Measurements from ENCODE around the gene LYPD1. TPM values are rescaled to one million over a fixed set of nuclear protein-coding genes. Genes with fewer than 3 reads are reported as not detected.

The LYPD1 gene
- total and polyA plus RNA-seq, 2 experiments from 2014 or later, result 1.5 to 4.2 TPM

DNA sequence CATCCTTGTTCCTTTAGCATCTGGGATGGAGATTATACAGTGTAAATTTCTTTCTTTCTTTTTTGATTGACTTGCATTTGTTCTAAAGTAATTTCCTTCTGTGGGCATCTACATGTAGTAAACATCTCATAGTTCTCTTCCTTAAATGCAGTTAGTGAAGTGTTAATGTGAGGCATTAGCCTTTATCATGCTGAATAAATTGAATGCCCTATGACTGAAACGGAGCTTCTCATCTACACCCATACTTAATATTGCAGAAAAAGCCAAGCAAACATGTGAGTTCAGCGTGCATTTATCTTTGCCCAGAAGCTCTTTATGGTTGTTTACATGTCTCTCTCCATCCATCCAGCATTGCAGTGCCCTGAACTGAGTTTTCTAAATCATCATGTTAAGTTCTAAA, 58.3 kb downstream of the LYPD1 start:
- no peak for DNase-seq (ENCODE audit: low spot score)

DNA sequence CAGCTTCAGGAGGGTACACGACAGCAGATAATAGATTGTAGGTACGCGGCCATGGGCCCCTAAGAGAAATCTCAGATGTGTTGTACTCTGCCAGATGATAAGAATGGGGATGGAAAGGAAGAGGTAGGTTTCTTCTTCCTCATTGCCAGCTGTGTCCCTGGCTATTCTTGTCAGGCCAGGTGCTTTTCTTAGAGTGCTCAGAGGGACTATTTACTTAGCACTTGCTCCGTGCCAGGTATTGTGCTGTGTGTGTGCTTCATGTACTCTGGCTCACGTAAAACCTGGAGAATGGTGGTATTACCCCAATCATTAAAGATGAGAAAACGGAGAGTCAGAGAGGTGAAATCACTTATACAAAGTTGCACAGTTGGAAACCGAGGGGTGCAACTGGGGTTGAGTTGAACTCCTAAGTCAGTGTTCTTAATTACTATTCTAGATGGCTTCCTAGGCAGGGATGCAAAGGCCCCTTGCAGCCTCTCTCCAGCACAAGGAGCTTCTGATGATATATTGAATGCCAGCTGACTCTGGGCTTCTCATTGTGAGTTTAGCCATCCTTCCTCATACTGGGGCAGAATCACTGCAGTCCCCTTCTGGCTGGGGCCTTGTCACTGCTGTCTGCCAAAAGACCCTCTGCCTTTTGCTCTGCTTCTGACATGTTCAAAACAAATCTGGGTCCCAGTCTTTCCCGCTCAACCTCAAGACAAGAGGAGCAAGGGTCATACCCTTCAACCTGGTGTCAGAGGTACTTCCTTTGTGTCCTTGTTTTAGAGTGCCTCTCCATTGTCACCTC, 60.7 kb downstream of the LYPD1 start:
- H3K9me2 ChIP-seq (ENCODE audit: insufficient read depth), result peaks cover 16% of the 10 kb centered on the region; the same call in 1 of the 2 replicates
- Mint-ChIP-seq H3K4me1 (peaks cover 27% of the 10 kb centered on the region), H3K4me3 (no peak overlapping the region), H3K27me3 (ENCODE audit: insufficient read depth, low read depth, poor library complexity) (peaks cover 4% of the 10 kb centered on the region), H3K27ac (no peak overlapping the region), H3K9me3 (no peaks in the 10 kb centered on the region), H3K36me3 (ENCODE audit: low read depth) (no peaks in the 10 kb centered on the region)
- peaks cover 6% of the 10 kb centered on the region for H3K4me1 ChIP-seq (ENCODE audit: insufficient read depth)
- no peaks in the 10 kb centered on the region for H3F3A ChIP-seq (replicated peaks; ENCODE audit: low read depth)
- DNase-seq (ENCODE audit: low spot score) (no peak), ATAC-seq (no peak)
- H3K79me2 ChIP-seq (replicated peaks; ENCODE audit: insufficient read depth), result no peaks in the 10 kb centered on the region
- H3K27ac ChIP-seq (ENCODE audit: low read depth), result no peak overlapping the region
- no peak overlapping the region for H2AFZ ChIP-seq
- H3K4me2 ChIP-seq, result no peak overlapping the region
- no peak overlapping the region for H3K4me3 ChIP-seq
- H4K20me1 ChIP-seq (replicated peaks; ENCODE audit: insufficient read depth), result no peaks in the 10 kb centered on the region
- no peaks in the 10 kb centered on the region for H3K36me3 ChIP-seq (ENCODE audit: insufficient read depth)
- no peaks in the 10 kb centered on the region for H3K27me3 ChIP-seq (ENCODE audit: insufficient read depth)
- TF ChIP-seq STAT1 (IDR thresholded peaks at IDR 0.05; ENCODE audit: unreplicated experiment), result no peak
- no peak for TF ChIP-seq EZH2 (IDR thresholded peaks at IDR 0.05; ENCODE audit: low read depth, unreplicated experiment)
- no peak for TF ChIP-seq JUNB (IDR thresholded peaks at IDR 0.05; ENCODE audit: unreplicated experiment)
- no peak for TF ChIP-seq EZH2phosphoT487 (IDR thresholded peaks at IDR 0.05; ENCODE audit: unreplicated experiment)
- TF ChIP-seq NANOG (IDR thresholded peaks at IDR 0.05; ENCODE audit: borderline replicate concordance), result no peak
- TF ChIP-seq, protein P1, sequence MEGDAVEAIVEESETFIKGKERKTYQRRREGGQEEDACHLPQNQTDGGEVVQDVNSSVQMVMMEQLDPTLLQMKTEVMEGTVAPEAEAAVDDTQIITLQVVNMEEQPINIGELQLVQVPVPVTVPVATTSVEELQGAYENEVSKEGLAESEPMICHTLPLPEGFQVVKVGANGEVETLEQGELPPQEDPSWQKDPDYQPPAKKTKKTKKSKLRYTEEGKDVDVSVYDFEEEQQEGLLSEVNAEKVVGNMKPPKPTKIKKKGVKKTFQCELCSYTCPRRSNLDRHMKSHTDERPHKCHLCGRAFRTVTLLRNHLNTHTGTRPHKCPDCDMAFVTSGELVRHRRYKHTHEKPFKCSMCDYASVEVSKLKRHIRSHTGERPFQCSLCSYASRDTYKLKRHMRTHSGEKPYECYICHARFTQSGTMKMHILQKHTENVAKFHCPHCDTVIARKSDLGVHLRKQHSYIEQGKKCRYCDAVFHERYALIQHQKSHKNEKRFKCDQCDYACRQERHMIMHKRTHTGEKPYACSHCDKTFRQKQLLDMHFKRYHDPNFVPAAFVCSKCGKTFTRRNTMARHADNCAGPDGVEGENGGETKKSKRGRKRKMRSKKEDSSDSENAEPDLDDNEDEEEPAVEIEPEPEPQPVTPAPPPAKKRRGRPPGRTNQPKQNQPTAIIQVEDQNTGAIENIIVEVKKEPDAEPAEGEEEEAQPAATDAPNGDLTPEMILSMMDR (conservative IDR thresholded peaks at IDR 0.05; ENCODE audit: low read depth in 2 of 2), result no peak
- no peak for TF ChIP-seq POLR2AphosphoS5 (IDR thresholded peaks at IDR 0.05; ENCODE audit: low read depth)
- no peak for TF ChIP-seq ZNF114 (CRISPR knock-in tag; IDR thresholded peaks at IDR 0.05)

More for the DNA sequence above, 58.3 kb downstream of the LYPD1 start:
- Histone ChIP-seq H3K79me2 (replicated peaks; ENCODE audit: insufficient read depth) (no peaks in the 10 kb centered on the region), H2AFZ (no peak overlapping the region), H3K27me3 (ENCODE audit: insufficient read depth) (no peaks in the 10 kb centered on the region), H3K4me3 (no peak overlapping the region), H4K20me1 (replicated peaks; ENCODE audit: insufficient read depth) (no peaks in the 10 kb centered on the region), H3K4me2 (no peak overlapping the region), H3K36me3 (ENCODE audit: insufficient read depth) (no peaks in the 10 kb centered on the region), H3K9me2 (ENCODE audit: insufficient read depth) (peaks cover 7% of the 10 kb centered on the region; the same call in 1 of the 2 replicates), H3F3A (replicated peaks; ENCODE audit: low read depth) (no peaks in the 10 kb centered on the region), H3K4me1 (ENCODE audit: insufficient read depth) (no peaks in the 10 kb centered on the region; the same call in 1 of the 2 replicates), H3K27ac (ENCODE audit: low read depth) (no peak overlapping the region)
- no peaks in the 10 kb centered on the region for H3K36me3 Mint-ChIP-seq (ENCODE audit: low read depth)
- ATAC-seq, result no peak
- no peaks in the 10 kb centered on the region for H3K27me3 Mint-ChIP-seq (ENCODE audit: insufficient read depth, low read depth, poor library complexity)
- TF ChIP-seq REST (IDR thresholded peaks at IDR 0.05; ENCODE audit: unreplicated experiment), result no peak
- TF ChIP-seq ZNF331 (CRISPR knock-in tag; IDR thresholded peaks at IDR 0.05; ENCODE audit: low read depth), result no peak
- TF ChIP-seq POLR2AphosphoS5 (IDR thresholded peaks at IDR 0.05; ENCODE audit: low read depth), result no peak
- peaks cover 18% of the 10 kb centered on the region for H3K4me1 Mint-ChIP-seq
- no peaks in the 10 kb centered on the region for H3K9me3 Mint-ChIP-seq
- H3K4me3 Mint-ChIP-seq, result no peak overlapping the region
- H3K27ac Mint-ChIP-seq, result no peak overlapping the region
